Liver (tissue), 9 donors: ENCODE results near the gene ENTHD1. TPM values are rescaled to one million over a fixed set of nuclear protein-coding genes. Genes with fewer than 3 reads are reported as not detected.

Experiments used
- DNase-seq: peaks from one replicate; pipeline ENCODE4 v3.0.0-alpha.2; 2017; ENCODE audit warnings: low spot score
- H3K27ac ChIP-seq, 2 donors: one replicate each; pipeline ENCODE4 v1.7.0; 2013; ENCODE audit warnings: inconsistent platforms in 2 of 2, low read length in 2 of 2, control low read depth in 1 of 2, low read depth in 1 of 2, mild to moderate bottlenecking in 1 of 2
- H3K27me3 ChIP-seq, 4 donors: one replicate each; pipeline versions ENCODE4 v1.6.1 to v1.7.0; 2013; ENCODE audit warnings: low read length in 3 of 4, inconsistent platforms in 1 of 4, mild to moderate bottlenecking in 1 of 4, moderate library complexity in 1 of 4; ENCODE audit not compliant: control insufficient read depth in 4 of 4, insufficient read depth in 4 of 4
- H3K36me3 ChIP-seq, 4 donors: one replicate each; pipeline versions ENCODE4 v1.6.1 to v1.7.0; 2013; ENCODE audit warnings: low read length in 3 of 4, mild to moderate bottlenecking in 3 of 4, low read depth in 1 of 4, moderate library complexity in 1 of 4; ENCODE audit not compliant: control insufficient read depth in 4 of 4, insufficient read depth in 3 of 4
- H3K4me1 ChIP-seq, 4 donors: one replicate each; pipeline versions ENCODE4 v1.6.1 to v1.7.0; 2013; ENCODE audit warnings: low read length in 3 of 4, mild to moderate bottlenecking in 3 of 4, moderate library complexity in 1 of 4; ENCODE audit not compliant: control insufficient read depth in 4 of 4, insufficient read depth in 4 of 4
- H3K4me3 ChIP-seq, 3 donors: one replicate each; pipeline versions ENCODE4 v1.6.1 to v1.7.0; 2013; ENCODE audit warnings: low read length in 3 of 3, control low read depth in 1 of 3, low read depth in 1 of 3, mild to moderate bottlenecking in 1 of 3
- H3K9ac ChIP-seq, 2 donors: one replicate each; pipeline ENCODE4 v1.7.0; 2013; ENCODE audit warnings: low read length in 2 of 2, mild to moderate bottlenecking in 2 of 2, moderate library complexity in 2 of 2, control low read depth in 1 of 2, low read depth in 1 of 2
- H3K9me3 ChIP-seq, 4 donors: one replicate each; pipeline versions ENCODE4 v1.6.1 to v1.7.0; 2013; ENCODE audit warnings: low read length in 3 of 4; ENCODE audit not compliant: control insufficient read depth in 4 of 4
- ATF3 ChIP-seq: IDR thresholded peaks from 2 replicates; pipeline ENCODE4 v1.6.1; 2016; ENCODE audit warnings: antibody characterized with exemption
- CTCF ChIP-seq: fragments of 150-350 bp; IDR thresholded peaks from 2 replicates; pipeline ENCODE4 v1.5.1; 2017; ENCODE audit warnings: improper control_type of control experiment, low read depth, low read length; ENCODE audit not compliant: missing input control
- EGR1 ChIP-seq, 2 donors: IDR thresholded peaks; 2 replicates each; pipeline ENCODE4 v1.6.1; 2016 to 2018; ENCODE audit warnings: antibody characterized with exemption in 2 of 2, low read depth in 2 of 2
- FOXA1 ChIP-seq: IDR thresholded peaks from 2 replicates; pipeline ENCODE4 v1.6.1; 2016; ENCODE audit warnings: antibody characterized with exemption
- FOXA2 ChIP-seq: IDR thresholded peaks from 2 replicates; pipeline ENCODE4 v1.6.1; 2016; ENCODE audit warnings: antibody characterized with exemption
- GABPA ChIP-seq, 2 donors: IDR thresholded peaks in 1 of 2; conservative IDR thresholded peaks in 1 of 2; 2 replicates each; pipeline ENCODE4 v1.6.1; 2016; ENCODE audit warnings: antibody characterized with exemption in 2 of 2, mild to moderate bottlenecking in 1 of 2, moderate library complexity in 1 of 2
- HNF4A ChIP-seq, 2 donors: conservative IDR thresholded peaks; 2 replicates each; pipeline ENCODE4 v1.6.1; 2016; ENCODE audit warnings: antibody characterized with exemption in 2 of 2, mild to moderate bottlenecking in 2 of 2
- HNF4G ChIP-seq: IDR thresholded peaks from 2 replicates; pipeline ENCODE4 v1.6.1; 2016; ENCODE audit warnings: antibody characterized with exemption
- JUND ChIP-seq, 2 donors: IDR thresholded peaks; 2 replicates each; pipeline ENCODE4 v1.6.1; 2016; ENCODE audit warnings: antibody characterized with exemption in 2 of 2
- MAX ChIP-seq: IDR thresholded peaks from 2 replicates; pipeline ENCODE4 v1.6.1; 2016; ENCODE audit warnings: antibody characterized with exemption
- NR2F2 ChIP-seq: IDR thresholded peaks from 2 replicates; pipeline ENCODE4 v1.6.1; 2016; ENCODE audit warnings: antibody characterized with exemption
- RAD21 ChIP-seq, 2 donors: IDR thresholded peaks; 2 replicates each; pipeline ENCODE4 v1.6.1; 2016; ENCODE audit warnings: antibody characterized with exemption in 2 of 2, mild to moderate bottlenecking in 2 of 2
- REST ChIP-seq: IDR thresholded peaks from 2 replicates; pipeline ENCODE4 v1.6.1; 2016; ENCODE audit warnings: antibody characterized with exemption, mild to moderate bottlenecking
- RXRA ChIP-seq, 2 donors: IDR thresholded peaks; 2 replicates each; pipeline ENCODE4 v1.6.1; 2017 to 2018; ENCODE audit warnings: antibody characterized with exemption in 2 of 2, mild to moderate bottlenecking in 1 of 2
- SP1 ChIP-seq: IDR thresholded peaks from 2 replicates; pipeline ENCODE4 v1.6.1; 2018; ENCODE audit warnings: antibody characterized with exemption, mild to moderate bottlenecking
- TAF1 ChIP-seq: conservative IDR thresholded peaks from 2 replicates; pipeline ENCODE4 v1.6.1; 2016; ENCODE audit warnings: antibody characterized with exemption, mild to moderate bottlenecking
- YY1 ChIP-seq: IDR thresholded peaks from 2 replicates; pipeline ENCODE4 v1.6.1; 2016; ENCODE audit warnings: antibody characterized with exemption, mild to moderate bottlenecking
- WGBS: extraction: QIAGEN DNeasy Blood & Tissue Kit; methylation state at CpG from one replicate; pipeline ENCODE4 v1.1.7; 2013; 5-methylcytosine and 5-hydroxymethylcytosine counted together
- polyA plus RNA-seq, 2 donors: library from polyadenylated mRNA; stranded (reverse) in 1 of 2; unstranded in 1 of 2; fragments of 200-250 nt in 1 of 2; fragments of >200 nt in 1 of 2; fragmentation: Nextera tagmentation in 1 of 2; extraction: Ambion mirVana in 1 of 2; gene quantifications; one replicate each; pipeline versions ENCODE4 v1.2.1 to v1.2.3, GENCODE V29; 2013 to 2015
- total RNA-seq, 2 donors: library from RNA; depleted of rRNA; stranded (reverse); fragments of >200 nt; gene quantifications; one replicate each; pipeline ENCODE4 v1.2.3, GENCODE V29; 2014
- TF ChIP-seq, protein P1 (sequence below): IDR thresholded peaks from 2 replicates; pipeline ENCODE4 v1.6.1; 2016; ENCODE audit warnings: antibody characterized with exemption
- donor health status: healthy.
- donor health status: healthy.
- donor health status: healthy.
- donor health status: healthy.
- donor health status: healthy.

The ENTHD1 gene
- total and polyA plus RNA-seq, 4 donors, result not detected

- TF ChIP-seq, protein P1, sequence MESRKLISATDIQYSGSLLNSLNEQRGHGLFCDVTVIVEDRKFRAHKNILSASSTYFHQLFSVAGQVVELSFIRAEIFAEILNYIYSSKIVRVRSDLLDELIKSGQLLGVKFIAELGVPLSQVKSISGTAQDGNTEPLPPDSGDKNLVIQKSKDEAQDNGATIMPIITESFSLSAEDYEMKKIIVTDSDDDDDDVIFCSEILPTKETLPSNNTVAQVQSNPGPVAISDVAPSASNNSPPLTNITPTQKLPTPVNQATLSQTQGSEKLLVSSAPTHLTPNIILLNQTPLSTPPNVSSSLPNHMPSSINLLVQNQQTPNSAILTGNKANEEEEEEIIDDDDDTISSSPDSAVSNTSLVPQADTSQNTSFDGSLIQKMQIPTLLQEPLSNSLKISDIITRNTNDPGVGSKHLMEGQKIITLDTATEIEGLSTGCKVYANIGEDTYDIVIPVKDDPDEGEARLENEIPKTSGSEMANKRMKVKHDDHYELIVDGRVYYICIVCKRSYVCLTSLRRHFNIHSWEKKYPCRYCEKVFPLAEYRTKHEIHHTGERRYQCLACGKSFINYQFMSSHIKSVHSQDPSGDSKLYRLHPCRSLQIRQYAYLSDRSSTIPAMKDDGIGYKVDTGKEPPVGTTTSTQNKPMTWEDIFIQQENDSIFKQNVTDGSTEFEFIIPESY, result no peak
- TF ChIP-seq TAF1 (no peak), ATF3 (no peak), GABPA (IDR thresholded peaks at IDR 0.05 in 1 of 2, conservative IDR thresholded peaks at IDR 0.05 in 1 of 2) (no peak), NR2F2 (no peak)
These were observed 40.8 kb downstream of the ENTHD1 start (continued) for GRCh38 chr22:39852799-39853198.

- peaks cover 0 to 4% (median 0%) of the 10 kb centered on the region in 4 donors for H3K27me3 ChIP-seq
- no peak overlapping the region for H3K27ac ChIP-seq
- no peak for TF ChIP-seq SP1
- no peak for TF ChIP-seq FOXA1
- no peak for TF ChIP-seq REST
- no peak for TF ChIP-seq CTCF
- no peak for TF ChIP-seq MAX
- TF ChIP-seq HNF4A (conservative IDR thresholded peaks at IDR 0.05), result no peak
- no peak for TF ChIP-seq RAD21 (IDR thresholded peaks at IDR 0.05)
- no peak for TF ChIP-seq TAF1
- TF ChIP-seq HNF4G, result no peak
- no peak for TF ChIP-seq FOXA2
- TF ChIP-seq, protein P1, result no peak
- no peak for TF ChIP-seq GABPA (IDR thresholded peaks at IDR 0.05 in 1 of 2, conservative IDR thresholded peaks at IDR 0.05 in 1 of 2)
- TF ChIP-seq YY1, result no peak
- no peak for TF ChIP-seq NR2F2
- no peak for TF ChIP-seq EGR1 (IDR thresholded peaks at IDR 0.05; ENCODE audit: low read depth in 2 of 2)
- no peak for TF ChIP-seq ATF3
- TF ChIP-seq JUND (IDR thresholded peaks at IDR 0.05), result no peak
- no peak for TF ChIP-seq RXRA (IDR thresholded peaks at IDR 0.05)
- H3K36me3 ChIP-seq, result no peaks in the 10 kb centered on the region
- no peak for DNase-seq
- no peak overlapping the region for H3K9ac ChIP-seq
- H3K4me3 ChIP-seq, result no peak overlapping the region
- H3K4me1 ChIP-seq, result no peaks in the 10 kb centered on the region
- H3K9me3 ChIP-seq, result no peaks in the 10 kb centered on the region
- WGBS, result 83% methylated on average over 4 of the region's 4 CpGs
These were observed 41.8 kb downstream of the ENTHD1 start for GRCh38 chr22:39851606-39852315.
